ENCODE results near the gene FXYD2. TPM values are rescaled to one million over a fixed set of nuclear protein-coding genes. Genes with fewer than 3 reads are reported as not detected.

The FXYD2 gene
- total and polyA plus RNA-seq, 9 donors: 1.7 to 23.1 (median 10.5) TPM

DNA sequence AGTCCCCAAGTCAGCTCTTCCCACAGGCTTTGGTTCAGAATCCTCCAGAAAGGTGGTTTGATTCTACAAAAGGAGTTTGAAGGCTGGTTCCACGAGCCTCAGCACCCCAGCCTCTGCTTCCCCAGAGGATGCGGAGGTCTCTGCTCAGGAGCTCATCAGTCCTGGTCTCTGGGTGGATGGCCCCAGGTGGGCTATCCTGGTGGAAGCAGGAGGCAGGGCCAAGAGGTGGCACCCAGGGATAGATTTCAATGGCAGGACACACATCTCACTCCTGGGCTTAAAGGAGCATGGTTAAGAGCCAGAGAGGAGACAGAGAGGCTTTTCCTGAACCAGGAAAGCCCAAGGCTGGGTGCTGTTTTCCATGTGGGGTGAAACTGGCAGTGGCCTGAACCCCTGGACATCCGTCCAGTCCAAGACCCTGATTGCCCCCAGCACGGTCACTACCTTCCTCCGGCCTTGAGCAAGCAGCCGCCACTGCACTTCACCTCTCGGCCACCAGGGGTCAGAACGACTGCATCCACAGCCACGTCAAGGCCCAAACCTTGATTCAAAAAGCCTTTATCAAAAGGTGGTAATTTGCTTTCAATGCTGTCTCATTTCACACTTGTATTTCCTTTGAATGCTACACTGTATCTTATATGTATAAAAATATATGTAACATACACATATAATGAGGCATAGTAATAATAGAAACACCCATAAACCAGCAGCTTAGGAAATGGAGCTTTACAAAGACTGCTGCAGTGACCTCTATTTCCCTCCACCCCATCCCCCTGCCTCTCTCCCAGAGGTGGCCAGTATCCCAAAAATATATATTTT lies 19.3 kb upstream of the FXYD2 start:
- intact Hi-C loops (cut with DNase I): loop anchor here (2.0 to 5.0 kb wide), 3 partner anchors 103 to 208 kb away; no protein-coding TSS in a partner anchor
- 23 to 28% (median 27%) methylated on average over 9 of the region's 9 CpGs for WGBS, 3 donors
- no peaks in the 10 kb centered on the region for H3K27me3 ChIP-seq
- peaks cover 3% of the 10 kb centered on the region for H3K4me1 ChIP-seq (ENCODE audit: insufficient read depth)
- no peak overlapping the region for H3K27ac ChIP-seq
- TF ChIP-seq, protein P1, sequence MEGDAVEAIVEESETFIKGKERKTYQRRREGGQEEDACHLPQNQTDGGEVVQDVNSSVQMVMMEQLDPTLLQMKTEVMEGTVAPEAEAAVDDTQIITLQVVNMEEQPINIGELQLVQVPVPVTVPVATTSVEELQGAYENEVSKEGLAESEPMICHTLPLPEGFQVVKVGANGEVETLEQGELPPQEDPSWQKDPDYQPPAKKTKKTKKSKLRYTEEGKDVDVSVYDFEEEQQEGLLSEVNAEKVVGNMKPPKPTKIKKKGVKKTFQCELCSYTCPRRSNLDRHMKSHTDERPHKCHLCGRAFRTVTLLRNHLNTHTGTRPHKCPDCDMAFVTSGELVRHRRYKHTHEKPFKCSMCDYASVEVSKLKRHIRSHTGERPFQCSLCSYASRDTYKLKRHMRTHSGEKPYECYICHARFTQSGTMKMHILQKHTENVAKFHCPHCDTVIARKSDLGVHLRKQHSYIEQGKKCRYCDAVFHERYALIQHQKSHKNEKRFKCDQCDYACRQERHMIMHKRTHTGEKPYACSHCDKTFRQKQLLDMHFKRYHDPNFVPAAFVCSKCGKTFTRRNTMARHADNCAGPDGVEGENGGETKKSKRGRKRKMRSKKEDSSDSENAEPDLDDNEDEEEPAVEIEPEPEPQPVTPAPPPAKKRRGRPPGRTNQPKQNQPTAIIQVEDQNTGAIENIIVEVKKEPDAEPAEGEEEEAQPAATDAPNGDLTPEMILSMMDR (IDR thresholded peaks at IDR 0.05): peak; percentile 94 to 96 (median 96)
- TF ChIP-seq POLR2A (IDR thresholded peaks at IDR 0.05) (peak; percentile 16), EP300 (IDR thresholded peaks at IDR 0.05) (no peak)
- no peaks in the 10 kb centered on the region for H3K9me3 ChIP-seq
- DNase-seq: peak; percentile 78 to 90 (median 89)
- no peaks in the 10 kb centered on the region for H3K36me3 ChIP-seq
- H3K4me3 ChIP-seq: no peak overlapping the region

DNA sequence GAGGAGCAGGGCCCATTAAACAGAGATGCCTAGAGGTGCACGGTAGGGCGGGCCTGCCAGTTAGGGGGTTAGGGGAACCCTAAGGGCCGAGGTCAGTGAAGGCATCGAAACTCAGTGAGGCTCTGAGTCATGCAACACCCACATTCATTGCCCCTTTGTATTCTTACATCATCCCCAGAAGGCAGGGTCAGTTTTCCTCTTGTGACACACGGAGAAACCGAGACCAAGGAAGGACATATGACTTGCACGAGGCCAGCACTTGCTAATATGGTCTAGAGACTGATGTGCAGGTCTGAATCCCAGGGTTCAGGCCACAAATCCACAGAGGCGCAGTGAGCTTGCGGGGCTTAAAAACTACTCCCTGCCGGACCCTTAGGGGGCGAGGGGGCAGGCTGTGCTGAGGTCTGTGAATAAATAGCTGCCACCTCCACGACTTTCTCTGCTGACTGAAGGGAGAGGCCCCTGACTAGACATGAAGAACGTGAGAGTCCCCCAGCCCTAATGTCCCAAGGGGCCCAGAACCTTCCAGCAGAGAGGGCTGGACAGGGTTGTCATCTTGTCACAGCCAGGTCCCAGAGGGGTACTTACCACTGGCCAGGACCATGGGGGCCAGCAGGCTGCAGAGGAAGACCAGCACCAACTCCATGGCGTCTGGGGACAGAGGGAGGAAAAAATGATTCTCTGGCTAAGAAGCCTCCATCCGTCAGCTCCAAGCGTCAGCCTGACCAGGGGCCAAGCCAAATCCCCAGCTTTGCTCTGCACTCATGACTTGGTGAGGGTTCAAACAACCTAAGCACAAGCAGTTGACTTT lies 17.8 kb upstream of the FXYD2 start:
- no peaks in the 10 kb centered on the region for H3K9me3 ChIP-seq

DNA sequence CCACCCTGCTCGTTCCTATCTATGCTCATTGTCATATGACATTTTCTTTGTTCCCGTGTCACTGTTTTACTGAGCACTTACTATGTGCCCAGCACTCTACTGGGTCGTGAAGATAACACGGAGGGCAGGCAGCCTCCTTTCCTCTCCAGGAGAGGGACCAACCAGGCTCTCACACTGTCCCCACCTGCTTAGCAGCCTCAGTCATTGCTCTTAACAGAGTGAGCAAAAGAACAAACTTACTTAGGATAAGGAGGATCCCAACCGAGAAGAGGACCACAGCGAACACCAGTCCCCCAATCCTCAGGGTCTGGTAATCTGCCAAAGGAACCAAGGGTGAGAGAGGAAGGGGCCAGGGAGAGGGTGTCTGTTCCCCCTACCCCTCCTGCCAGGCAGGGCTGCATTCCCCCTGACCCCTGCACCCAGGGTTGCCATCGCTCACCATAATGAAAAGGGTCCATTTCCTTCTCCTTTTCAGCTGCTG lies 17.0 kb upstream of the FXYD2 start:
- TF ChIP-seq POLR2A (IDR thresholded peaks at IDR 0.05) (no peak), EP300 (IDR thresholded peaks at IDR 0.05) (no peak)
- TF ChIP-seq, protein P1 (IDR thresholded peaks at IDR 0.05): no peak
- no peak overlapping the region for H3K27ac ChIP-seq
- DNase-seq: no peak
- no peaks in the 10 kb centered on the region for H3K9me3 ChIP-seq
- H3K36me3 ChIP-seq: no peaks in the 10 kb centered on the region
- intact Hi-C loops (cut with DNase I): loop anchor here (2.0 to 5.0 kb wide), 3 partner anchors 105 to 211 kb away; no protein-coding TSS in a partner anchor
- 86 to 89% (median 89%) methylated on average over 7 of the region's 7 CpGs for WGBS, 3 donors
- H3K4me1 ChIP-seq (ENCODE audit: insufficient read depth): peaks cover 3% of the 10 kb centered on the region
- H3K4me3 ChIP-seq: no peak overlapping the region
- H3K27me3 ChIP-seq: no peaks in the 10 kb centered on the region

More for the DNA sequence above, 17.8 kb upstream of the FXYD2 start:
- Histone ChIP-seq H3K27me3 (no peaks in the 10 kb centered on the region), H3K4me1 (ENCODE audit: insufficient read depth) (peaks cover 3% of the 10 kb centered on the region), H3K4me3 (no peak overlapping the region), H3K36me3 (no peaks in the 10 kb centered on the region), H3K27ac (no peak overlapping the region)
- intact Hi-C loops (cut with DNase I): loop anchor here (2.0 to 5.0 kb wide), 3 partner anchors 104 to 210 kb away; no protein-coding TSS in a partner anchor
- peak in 2 of 5 donors; percentile 13 for DNase-seq
- WGBS, 3 donors: 86 to 89% (median 87%) methylated on average over 16 of the region's 16 CpGs
- no peak for TF ChIP-seq EP300 (IDR thresholded peaks at IDR 0.05)

DNA sequence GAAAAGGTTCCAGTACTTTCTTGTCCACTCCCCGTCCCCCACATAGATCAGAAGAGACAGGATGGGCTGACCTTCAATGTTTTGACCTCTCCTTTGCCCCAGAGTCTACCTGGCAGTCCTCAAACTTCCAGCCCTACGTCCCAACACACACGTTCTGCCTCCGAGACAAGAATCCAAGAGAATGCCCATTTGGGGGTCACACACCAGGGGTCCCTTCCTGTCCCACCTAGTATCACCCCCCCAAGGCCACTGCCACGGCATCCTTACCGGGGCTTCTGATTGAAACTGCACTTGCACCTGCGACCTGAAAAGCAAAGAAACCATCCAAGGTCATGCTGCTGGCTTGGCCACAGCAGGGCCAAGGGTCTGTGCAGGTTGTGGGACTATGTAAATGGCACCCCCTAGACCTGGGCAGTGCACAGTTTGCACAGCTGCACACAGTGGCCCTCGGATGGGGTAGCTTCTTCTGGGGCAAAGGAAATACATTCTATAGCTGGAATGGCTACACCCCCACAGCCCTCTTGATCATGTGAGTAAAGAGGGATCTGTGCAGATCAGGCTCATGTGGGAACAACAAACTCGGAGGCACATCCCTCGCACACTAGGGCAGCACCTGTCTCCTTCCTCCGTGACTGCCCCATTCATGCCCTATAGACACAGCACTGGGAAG lies 16.5 kb upstream of the FXYD2 start:
- peak in 1 of 5 donors; percentile 13 for DNase-seq
- WGBS, 3 donors: 84 to 93% (median 84%) methylated on average over 11 of the region's 11 CpGs

More for the DNA sequence above, 16.5 kb upstream of the FXYD2 start:
- H3K36me3 ChIP-seq: no peaks in the 10 kb centered on the region
- H3K27me3 ChIP-seq: no peaks in the 10 kb centered on the region
- H3K4me1 ChIP-seq (ENCODE audit: insufficient read depth): peaks cover 3% of the 10 kb centered on the region
- TF ChIP-seq POLR2A (IDR thresholded peaks at IDR 0.05): no peak
- TF ChIP-seq EP300 (IDR thresholded peaks at IDR 0.05): no peak
- TF ChIP-seq, protein P1 (IDR thresholded peaks at IDR 0.05): no peak
- intact Hi-C loops (cut with DNase I): loop anchor here in 2 of 4 donors (5.0 kb wide), 2 partner anchors 106 to 211 kb away; no protein-coding TSS in a partner anchor
- H3K4me3 ChIP-seq: no peak overlapping the region
- H3K27ac ChIP-seq: no peak overlapping the region
- H3K9me3 ChIP-seq: no peaks in the 10 kb centered on the region
